Measurements from ENCODE around the gene IGF2BP1.
"Not testable (repeated sequence)": the region's sequence is repeated elsewhere in the genome, so short reads cannot be mapped to it uniquely, and the experiment has no call there.

Gene IGF2BP1

GRCh38 chr17:48995974-48996721 is 1.0 kb upstream of the IGF2BP1 start:
- no peak for DNase-seq

- no peak for DNase-seq
Observed at GRCh38 chr17:48996722-48997102, 473 bp upstream of the IGF2BP1 start.

- no peak for DNase-seq
Observed at GRCh38 chr17:48997827-48998586, 822 bp downstream of the IGF2BP1 start.

DNA sequence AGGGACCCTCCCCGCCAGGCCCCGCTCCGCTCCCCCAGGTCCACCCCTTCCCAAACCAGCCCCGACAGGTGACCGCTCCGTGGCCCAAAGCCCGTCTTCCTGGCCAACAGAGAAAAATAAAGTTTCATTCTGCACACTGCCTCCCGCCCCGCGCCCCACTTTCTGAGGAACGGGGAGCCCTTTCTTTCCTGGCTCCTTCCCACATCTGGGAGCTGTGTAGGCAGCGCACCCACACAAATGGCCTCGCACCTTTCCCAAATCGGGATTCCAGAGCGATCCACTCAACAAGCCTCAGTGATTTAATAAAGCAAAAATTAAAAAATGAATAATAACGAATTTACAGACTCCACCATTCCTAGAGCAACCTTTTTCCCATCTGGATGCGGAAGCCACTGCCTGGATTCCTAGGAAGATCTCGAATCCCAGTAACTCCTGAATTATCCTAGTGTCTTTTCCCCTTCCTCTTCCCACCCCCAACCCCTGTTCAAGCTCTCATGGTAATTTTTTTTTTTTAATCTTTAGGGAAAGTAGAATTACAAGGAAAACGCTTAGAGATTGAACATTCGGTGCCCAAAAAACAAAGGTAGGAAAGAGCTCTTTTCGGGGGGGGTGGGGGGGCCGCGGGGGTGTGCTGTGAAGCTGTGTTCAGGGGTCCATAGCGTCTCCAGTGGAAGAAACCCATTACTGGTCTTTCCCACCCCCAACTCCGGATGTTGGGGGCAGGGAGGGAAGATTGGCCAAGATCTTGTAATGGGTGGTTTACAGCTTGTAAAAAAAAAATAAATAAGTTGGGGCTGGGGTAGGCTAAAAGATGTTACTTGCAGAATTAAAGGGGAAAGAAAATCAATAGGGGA is 1.6 kb downstream of the IGF2BP1 start:
- DNase-seq: no peak

GRCh38 chr17:49000943-49001342 is 3.8 kb downstream of the IGF2BP1 start:
- DNase-seq: no peak

DNA sequence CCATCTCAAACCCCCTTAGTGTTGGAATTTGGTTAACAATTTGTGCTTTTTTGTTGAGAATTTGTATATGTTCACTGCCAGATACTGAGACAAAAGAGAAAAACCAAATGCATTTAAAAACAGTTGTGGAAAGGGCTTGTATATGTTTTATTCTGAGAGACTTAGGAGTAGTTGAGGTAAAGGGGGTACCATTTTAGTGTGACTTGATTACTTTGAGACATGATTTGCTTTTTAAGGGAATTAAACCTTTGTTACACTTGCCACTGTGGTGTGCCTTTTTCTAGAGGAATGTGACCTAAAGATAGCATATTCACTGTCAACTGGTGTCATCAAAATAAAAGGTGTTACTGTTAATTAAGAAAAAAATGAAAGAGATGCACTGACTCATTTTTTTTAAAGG is 4.5 kb downstream of the IGF2BP1 start:
- no peak for DNase-seq

DNA sequence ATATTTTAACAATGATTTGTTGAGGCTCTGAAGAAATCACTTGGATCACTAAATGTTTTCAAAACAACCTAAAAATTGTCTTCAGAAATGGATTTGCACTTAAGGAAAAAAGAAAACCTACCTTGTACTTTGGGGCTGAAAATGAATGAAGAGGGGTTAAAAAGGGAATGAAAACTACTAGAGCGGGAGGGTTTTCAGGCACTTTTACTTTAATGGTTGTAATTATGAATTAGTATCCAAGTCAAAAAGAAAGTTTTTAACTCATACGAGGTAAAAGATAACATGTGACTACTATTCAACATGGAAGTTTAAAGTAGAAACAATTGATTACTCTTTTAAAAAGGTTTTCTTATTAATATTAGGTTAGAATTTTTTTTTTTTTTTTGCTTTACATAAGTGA is 5.1 kb downstream of the IGF2BP1 start:
- DNase-seq: no peak

GRCh38 chr17:49002766-49003165 is 5.6 kb downstream of the IGF2BP1 start:
- no peak for DNase-seq

DNA sequence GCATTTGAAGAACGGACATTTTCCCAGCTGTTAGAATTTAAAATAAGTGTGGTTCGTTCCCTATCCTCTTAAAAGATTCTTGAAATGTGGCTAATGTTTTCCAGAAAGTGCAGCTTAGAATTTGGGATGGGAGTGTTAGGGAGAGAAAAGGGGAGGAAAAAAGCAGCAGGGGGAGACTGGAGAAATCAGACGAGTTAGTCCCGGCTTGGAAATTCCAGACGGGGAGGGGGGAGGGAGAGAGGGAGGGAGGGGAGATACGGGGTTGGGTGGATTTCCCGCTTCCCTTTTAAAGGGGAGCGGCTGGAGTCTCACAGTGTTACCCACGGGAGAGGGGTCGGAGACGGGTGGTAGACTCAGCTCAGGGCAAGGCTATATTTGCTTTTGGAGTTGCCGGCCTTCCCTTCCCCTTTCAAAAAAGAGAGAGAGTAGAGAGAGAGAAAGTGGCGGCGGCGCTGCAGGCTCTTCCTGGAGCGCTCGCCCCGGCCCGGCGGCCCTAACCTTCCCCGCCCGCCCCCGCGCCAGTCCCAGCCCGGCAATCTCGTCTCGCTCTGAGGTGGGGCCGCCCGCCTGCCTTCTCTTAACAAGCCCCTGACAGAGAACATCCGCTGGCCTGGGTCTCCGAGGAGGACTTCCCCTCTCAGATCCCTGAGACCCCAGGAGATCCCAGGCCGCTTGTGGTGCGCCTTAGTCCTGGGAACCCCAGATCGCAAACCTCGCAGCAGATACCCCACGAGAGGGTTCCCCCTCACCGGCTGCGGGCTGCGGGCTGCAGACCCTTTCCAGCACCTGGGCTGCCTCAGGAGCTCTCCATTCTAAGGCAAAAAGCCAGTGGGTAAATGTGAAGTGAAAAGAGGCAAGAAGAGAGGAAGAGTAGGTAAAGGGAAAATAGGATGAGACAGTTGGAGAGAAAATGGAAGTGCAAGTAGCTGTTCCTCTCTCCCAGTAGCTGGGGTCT is 6.6 kb downstream of the IGF2BP1 start:
- no peak for DNase-seq

GRCh38 chr17:49005140-49005539 is 8.0 kb downstream of the IGF2BP1 start:
- no peak for DNase-seq

GRCh38 chr17:49008908-49009307 is 11.7 kb downstream of the IGF2BP1 start:
- not testable (repeated sequence) for DNase-seq

- DNase-seq: no peak
Observed at GRCh38 chr17:49012769-49013255, 15.6 kb downstream of the IGF2BP1 start.

DNA sequence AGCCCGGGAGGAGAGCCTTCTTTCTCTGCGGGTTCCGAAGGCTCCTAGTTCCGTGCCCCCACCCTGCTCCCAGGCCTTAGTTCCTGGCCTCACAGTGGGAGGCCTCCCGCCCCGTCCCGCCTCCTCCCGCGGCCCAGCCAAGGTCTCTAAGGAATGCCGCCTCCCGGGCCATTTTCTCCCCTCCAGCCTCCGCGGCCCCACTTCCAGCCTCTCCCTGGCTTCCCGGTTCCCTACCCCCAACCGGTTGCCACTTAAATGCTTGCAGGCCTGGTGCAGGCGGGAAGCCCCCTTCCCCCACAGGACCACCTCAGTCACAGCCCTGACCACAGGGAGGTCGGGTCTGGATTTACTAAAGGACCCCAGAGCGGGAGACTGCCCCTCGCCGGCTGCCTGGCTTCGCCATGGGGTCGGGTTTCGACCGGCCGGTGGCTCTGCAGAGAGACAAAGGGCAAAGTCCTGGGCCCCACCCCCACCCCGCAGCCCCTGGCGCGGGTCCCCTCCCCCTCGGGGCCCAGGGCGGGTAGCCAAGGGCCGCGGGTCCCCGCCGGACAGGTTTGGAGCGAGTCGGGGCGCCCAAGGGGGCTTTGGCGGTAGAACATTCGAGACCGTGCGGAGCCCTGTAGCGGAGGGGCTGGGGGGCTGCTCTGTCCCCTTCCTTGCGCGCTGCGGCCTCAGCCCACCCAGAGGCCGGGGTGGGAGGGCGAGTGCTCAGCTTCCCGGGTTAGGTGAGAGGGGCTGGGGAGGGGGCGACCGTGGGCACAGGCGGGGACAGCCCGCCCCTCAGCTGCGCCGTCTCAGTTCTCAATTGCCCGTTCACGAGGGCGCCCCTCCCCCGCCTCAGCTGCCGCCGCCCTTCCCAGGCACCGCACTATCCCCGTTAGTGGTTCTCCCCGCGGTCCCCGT is 16.4 kb downstream of the IGF2BP1 start:
- DNase-seq: no peak

DNA sequence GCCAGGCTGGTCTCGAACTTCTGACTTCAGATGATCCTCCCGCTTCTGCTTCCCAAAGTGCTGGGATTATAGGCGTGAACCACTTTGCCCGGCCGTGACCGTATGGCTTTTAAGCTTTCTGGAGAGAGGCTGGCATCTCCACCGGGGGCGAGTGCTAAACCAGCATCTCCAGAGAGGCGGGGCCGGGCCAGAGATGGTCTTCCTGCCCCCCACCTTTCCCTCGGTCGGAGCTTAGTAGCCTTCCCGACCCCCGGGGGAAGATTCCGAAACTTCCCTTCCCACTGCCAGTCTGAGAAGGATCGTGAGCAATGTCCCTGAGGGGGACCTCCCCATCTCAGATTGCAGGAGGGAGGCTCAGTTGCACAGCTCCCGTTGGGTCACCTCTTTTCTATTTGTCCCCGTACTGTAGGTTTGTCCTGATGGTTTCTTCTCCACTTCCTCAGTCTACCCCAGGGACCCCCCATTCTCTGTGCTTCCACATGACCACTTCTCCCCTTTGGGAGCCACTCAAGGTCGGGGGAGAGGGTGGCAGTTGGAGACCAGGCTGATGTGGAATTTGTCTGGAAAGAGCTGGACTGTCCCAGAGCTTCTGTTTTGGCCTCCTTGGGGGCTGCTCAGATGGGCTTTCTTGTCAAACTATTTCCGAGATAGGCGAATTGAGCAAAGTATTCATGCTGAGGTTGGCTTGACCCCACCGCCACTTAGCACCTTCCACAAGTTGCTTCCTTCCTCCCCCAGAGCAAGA is 18.2 kb downstream of the IGF2BP1 start:
- no peak for DNase-seq

DNA sequence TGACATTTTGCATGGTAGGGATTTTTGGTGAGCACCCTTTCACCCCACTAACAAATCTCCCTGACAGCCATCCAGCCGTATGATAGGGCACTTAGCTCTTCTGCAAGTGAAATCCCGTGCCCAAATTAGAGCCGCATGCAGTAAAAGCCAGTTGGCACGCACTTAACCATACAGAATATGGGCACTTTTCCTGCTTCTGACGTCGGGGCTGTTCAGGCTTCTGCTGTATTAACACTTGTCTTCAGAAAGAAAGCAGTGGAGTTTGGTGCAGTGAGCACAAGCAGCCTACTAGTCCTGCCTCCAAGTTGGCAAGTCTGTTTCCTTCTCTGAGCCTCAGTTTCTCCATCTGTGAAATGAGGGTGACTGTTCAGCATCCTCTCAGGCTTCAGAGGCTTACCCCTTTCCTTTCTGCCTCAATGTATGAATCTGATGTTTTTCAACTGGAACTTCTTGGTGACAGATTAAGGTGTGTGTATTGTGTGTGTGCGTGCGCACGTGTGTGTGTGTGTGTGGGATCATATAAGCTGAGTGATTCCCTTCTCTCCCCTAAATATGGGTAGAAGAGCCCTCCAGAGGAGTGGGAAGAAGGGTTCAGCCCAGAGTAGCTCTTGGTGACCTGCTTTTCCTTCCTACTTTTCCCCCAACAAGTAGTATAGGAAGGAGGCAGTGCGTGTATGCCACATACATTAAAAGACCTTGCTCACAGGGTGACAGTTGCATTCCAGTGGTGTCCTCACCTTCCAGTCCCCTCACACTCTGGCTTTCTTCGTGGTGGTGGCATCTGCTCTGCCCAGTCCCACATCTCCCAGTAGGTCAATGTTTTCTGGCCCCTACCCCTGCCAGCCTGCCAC is 19.0 kb downstream of the IGF2BP1 start:
- DNase-seq: no peak

DNA sequence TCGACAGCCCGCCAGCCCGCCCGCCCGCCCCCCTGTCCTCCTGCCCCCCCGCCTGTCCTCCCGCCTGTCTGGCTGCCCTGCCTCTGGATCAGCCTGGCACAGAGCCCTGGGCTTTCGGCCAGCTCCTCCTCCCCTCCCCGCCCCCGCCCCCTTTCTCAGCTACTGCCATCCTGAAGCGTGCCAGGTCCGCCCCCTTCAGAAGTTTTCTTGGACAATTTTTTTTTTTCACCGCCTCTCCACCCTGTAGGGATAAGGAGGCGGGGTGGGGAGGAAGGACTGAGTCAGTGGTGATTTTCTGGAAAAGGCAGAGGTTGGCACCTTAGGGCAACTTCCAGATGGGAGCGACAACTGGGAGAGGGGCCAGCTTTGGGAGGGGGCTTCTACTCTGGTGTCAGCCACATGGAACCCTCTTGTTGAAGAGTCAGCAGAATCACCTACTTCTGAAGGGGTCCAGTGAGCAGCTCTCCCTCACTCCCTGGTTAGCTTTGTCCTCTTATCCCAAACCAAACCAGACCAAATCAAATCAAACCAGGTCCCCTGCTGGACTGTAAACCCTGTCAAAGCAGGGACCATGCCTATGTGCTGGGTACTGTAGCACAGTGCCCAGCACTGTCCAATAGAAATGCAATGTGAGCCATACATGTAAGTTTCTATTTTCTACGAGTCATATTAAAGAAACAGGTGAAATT is 19.7 kb downstream of the IGF2BP1 start:
- no peak for DNase-seq

- DNase-seq: no peak
Observed at GRCh38 chr17:49018116-49018612, 21.0 kb downstream of the IGF2BP1 start.

- DNase-seq: no peak
Observed at GRCh38 chr17:49018748-49019147, 21.6 kb downstream of the IGF2BP1 start.

Data from activated effector memory CD4-positive, alpha-beta T cell treated with Interleukin-2 at 50 U/mL for 16 hours (primary cell).